ENCODE data around the gene IER5L.
"Not testable (repeated sequence)": the region's sequence is repeated elsewhere in the genome, so short reads cannot be mapped to it uniquely, and the experiment has no call there.

Gene IER5L

GRCh38 chr9:129138144-129138462, 40.0 kb downstream of the IER5L start:
- no peak for DNase-seq

GRCh38 chr9:129137292-129138143, 40.5 kb downstream of the IER5L start:
- DNase-seq = no peak

GRCh38 chr9:129136446-129137035, 41.5 kb downstream of the IER5L start:
- no peak for DNase-seq

- no peak for DNase-seq
Observed at GRCh38 chr9:129135476-129135875, 42.6 kb downstream of the IER5L start.

GRCh38 chr9:129133082-129133481, 45.0 kb downstream of the IER5L start:
- no peak for DNase-seq

- DNase-seq = peak; percentile 68
Observed at GRCh38 chr9:129131300-129132145, 46.5 kb downstream of the IER5L start.

GRCh38 chr9:129130791-129131190, 47.3 kb downstream of the IER5L start:
- no peak for DNase-seq

- DNase-seq = not testable (repeated sequence)
Observed at GRCh38 chr9:129130271-129130670, 47.8 kb downstream of the IER5L start.

GRCh38 chr9:129128689-129129088, 49.4 kb downstream of the IER5L start:
- DNase-seq = no peak

GRCh38 chr9:129126749-129127618, 51.1 kb downstream of the IER5L start:
- DNase-seq = peak; percentile 27
